PC-3 (cell line): ENCODE measurements around the gene SLC38A10. TPM values are rescaled to one million over a fixed set of nuclear protein-coding genes. Genes with fewer than 3 reads are reported as not detected.

ENCODE experiments used
- ATAC-seq: fragments of 200-7000 bp; cut with Tn5 transposase; 2 replicates; pipeline ENCODE4 v1.9.1; 2020; ENCODE audit warnings: mild to moderate bottlenecking, moderate library complexity
- BruUV-seq: library from RNA; stranded (reverse); fragments of 400-500 nt; replicated peaks from 2 replicates; lab custom pipeline; 2021; lab: Mats Ljungman, UMichigan
- CTCF ChIA-PET: fragments of 300-600 bp; sonication (Branson Sonifier 250); formaldehyde crosslinking; loops from one replicate; lab custom pipeline; 2022; ENCODE audit warnings: antibody characterized with exemption; lab: Charles Lee
- POLR2A ChIA-PET: fragments of 300-600 bp; sonication (Branson Sonifier 250); formaldehyde crosslinking; loops from one replicate; lab custom pipeline; 2022; ENCODE audit warnings: antibody characterized with exemption; ENCODE audit not compliant: unreplicated experiment; lab: Charles Lee
- DNase-seq: peaks from one replicate; pipeline ENCODE4 v3.0.0-alpha.2; 2015
- H2AFZ ChIP-seq: fragments of 300-600 bp; sonication (generic); 2 replicates; pipeline ENCODE4 v1.6.0; 2016; ENCODE audit warnings: antibody characterized with exemption, low read length
- H3F3A ChIP-seq: fragments of 300-600 bp; sonication (generic); one replicate; pipeline ENCODE4 v1.6.0; 2017; ENCODE audit warnings: antibody characterized with exemption, low read length, control low read depth, mild to moderate bottlenecking; ENCODE audit not compliant: unreplicated experiment
- H3K27ac ChIP-seq: fragments of 300-600 bp; sonication (generic); 2 replicates; pipeline ENCODE4 v1.5.1; 2016; ENCODE audit warnings: mild to moderate bottlenecking, low read length
- H3K27me3 ChIP-seq: fragments of 300-600 bp; sonication (generic); 2 replicates; pipeline ENCODE4 v1.6.1; 2016; ENCODE audit warnings: low read length, mixed read lengths
- H3K36me3 ChIP-seq: fragments of 300-600 bp; sonication (generic); 2 replicates; pipeline ENCODE4 v1.6.1; 2016; ENCODE audit warnings: low read depth, mixed run types, low read length, mixed read lengths
- H3K4me1 ChIP-seq: fragments of 300-600 bp; sonication (generic); 2 replicates; pipeline ENCODE4 v1.5.1; 2016; ENCODE audit warnings: low read length; ENCODE audit not compliant: insufficient read depth
- H3K4me2 ChIP-seq: fragments of 300-600 bp; sonication (generic); 2 replicates; pipeline ENCODE4 v1.6.0; 2016; ENCODE audit warnings: low read length
- H3K4me3 ChIP-seq: fragments of 300-600 bp; sonication (generic); 2 replicates; pipeline ENCODE4 v1.5.1; 2016; ENCODE audit warnings: mild to moderate bottlenecking, low read length, mixed read lengths
- H3K79me2 ChIP-seq: fragments of 300-600 bp; sonication (generic); 2 replicates; pipeline ENCODE4 v1.6.1; 2017; ENCODE audit warnings: low read length, mixed read lengths
- H3K9ac ChIP-seq: fragments of 300-600 bp; sonication (generic); 2 replicates; pipeline ENCODE4 v1.6.0; 2016; ENCODE audit warnings: mild to moderate bottlenecking, low read length
- H3K9me2 ChIP-seq: fragments of 300-600 bp; sonication (generic); replicated peaks from 2 replicates; pipeline ENCODE4 v1.6.1; 2016; ENCODE audit warnings: mixed run types, low read length, mixed read lengths
- H3K9me3 ChIP-seq: fragments of 300-600 bp; sonication (generic); 2 replicates; pipeline ENCODE4 v1.6.1; 2016; ENCODE audit warnings: low read length, mixed read lengths
- H4K20me1 ChIP-seq: fragments of 300-600 bp; sonication (generic); 2 replicates; pipeline ENCODE4 v1.6.1; 2016; ENCODE audit warnings: low read length, mixed read lengths
- EZH2 ChIP-seq: fragments of 300-600 bp; sonication (generic); IDR thresholded peaks from one replicate; pipeline ENCODE4 v1.6.1; 2017; ENCODE audit warnings: antibody characterized with exemption, mild to moderate bottlenecking, low read length; ENCODE audit not compliant: unreplicated experiment
- EZH2phosphoT487 ChIP-seq: fragments of 300-600 bp; sonication (generic); IDR thresholded peaks from 2 replicates; pipeline ENCODE4 v1.6.1; 2018; ENCODE audit warnings: mild to moderate bottlenecking, antibody characterized with exemption, low read length, borderline replicate concordance
- intact Hi-C: fragments of 100-400 bp; cut with micrococcal nuclease; formaldehyde crosslinking; loops from 2 replicates; pipeline ENCODE4 v1.9.0; 2023
- total RNA-seq: library from RNA; depleted of rRNA; stranded (reverse); fragments of >200 nt; gene quantifications from 2 replicates; pipeline ENCODE4 v1.2.3, GENCODE V29; 2014
- TF ChIP-seq, protein P1 (sequence below): fragments of 300-600 bp; sonication (generic); conservative IDR thresholded peaks from 2 replicates; pipeline ENCODE4 v1.5.1; 2017; ENCODE audit warnings: antibody characterized with exemption, low read depth, mild to moderate bottlenecking, low read length

SLC38A10 gene
- total RNA-seq, 1 experiment from 2014 or later = 77.8 TPM

DNA sequence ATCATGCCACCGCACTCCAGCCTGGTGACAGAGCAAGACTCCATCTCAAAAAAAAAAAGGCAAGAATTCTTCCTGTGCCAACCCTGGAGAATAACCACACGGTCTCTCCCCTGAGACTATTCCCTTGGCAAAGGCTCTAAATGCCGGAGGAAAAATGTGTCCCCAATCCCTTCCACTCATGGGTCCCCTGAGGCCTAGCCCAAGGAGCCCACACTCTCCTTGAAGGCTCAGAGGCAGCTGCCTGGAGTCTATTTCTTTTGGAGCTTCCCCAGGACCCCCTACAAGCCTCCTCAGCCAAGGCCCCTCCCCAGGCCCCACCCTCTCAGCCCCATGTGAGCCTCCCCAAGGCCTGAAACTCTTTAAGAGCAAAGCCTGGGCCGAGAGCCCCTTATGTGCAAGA is 88.9 kb downstream of the SLC38A10 start:
- POLR2A ChIA-PET = no interaction called here

DNA sequence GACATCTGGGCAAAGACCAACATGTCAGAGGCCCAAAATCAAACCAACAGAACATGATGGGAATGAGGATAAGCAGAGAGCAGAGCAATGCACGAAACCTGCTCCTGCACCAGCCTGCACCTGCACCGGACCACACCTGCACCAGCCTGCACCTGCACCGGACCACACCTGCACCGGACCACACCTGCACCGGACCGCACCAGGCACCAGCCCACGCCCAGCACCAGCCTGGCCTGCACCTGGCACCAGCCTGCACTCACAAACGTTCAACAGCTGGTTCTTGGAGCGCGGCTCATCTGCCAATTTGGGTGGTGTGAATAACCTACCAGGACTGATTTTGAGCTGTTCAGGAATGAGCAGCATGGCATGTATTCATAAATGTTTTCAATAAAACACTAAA is 90.5 kb downstream of the SLC38A10 start:
- CTCF ChIA-PET = no interaction called here
- intact Hi-C loops = no loop called here
- TF ChIP-seq, protein P1, sequence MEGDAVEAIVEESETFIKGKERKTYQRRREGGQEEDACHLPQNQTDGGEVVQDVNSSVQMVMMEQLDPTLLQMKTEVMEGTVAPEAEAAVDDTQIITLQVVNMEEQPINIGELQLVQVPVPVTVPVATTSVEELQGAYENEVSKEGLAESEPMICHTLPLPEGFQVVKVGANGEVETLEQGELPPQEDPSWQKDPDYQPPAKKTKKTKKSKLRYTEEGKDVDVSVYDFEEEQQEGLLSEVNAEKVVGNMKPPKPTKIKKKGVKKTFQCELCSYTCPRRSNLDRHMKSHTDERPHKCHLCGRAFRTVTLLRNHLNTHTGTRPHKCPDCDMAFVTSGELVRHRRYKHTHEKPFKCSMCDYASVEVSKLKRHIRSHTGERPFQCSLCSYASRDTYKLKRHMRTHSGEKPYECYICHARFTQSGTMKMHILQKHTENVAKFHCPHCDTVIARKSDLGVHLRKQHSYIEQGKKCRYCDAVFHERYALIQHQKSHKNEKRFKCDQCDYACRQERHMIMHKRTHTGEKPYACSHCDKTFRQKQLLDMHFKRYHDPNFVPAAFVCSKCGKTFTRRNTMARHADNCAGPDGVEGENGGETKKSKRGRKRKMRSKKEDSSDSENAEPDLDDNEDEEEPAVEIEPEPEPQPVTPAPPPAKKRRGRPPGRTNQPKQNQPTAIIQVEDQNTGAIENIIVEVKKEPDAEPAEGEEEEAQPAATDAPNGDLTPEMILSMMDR = no peak
- TF ChIP-seq EZH2phosphoT487 (no peak), EZH2 (no peak)
- Histone ChIP-seq H3K36me3 (no peaks in the 10 kb centered on the region), H3K4me2 (no peak overlapping the region), H3K9me3 (no peaks in the 10 kb centered on the region), H3K27ac (no peak overlapping the region), H3K9ac (no peak overlapping the region), H3K9me2 (no peaks in the 10 kb centered on the region), H3K4me1 (no peaks in the 10 kb centered on the region), H4K20me1 (no peaks in the 10 kb centered on the region), H2AFZ (no peak overlapping the region), H3K79me2 (no peaks in the 10 kb centered on the region), H3K27me3 (no peaks in the 10 kb centered on the region), H3K4me3 (no peak overlapping the region), H3F3A (no peaks in the 10 kb centered on the region)
- DNase-seq (no peak), ATAC-seq (no peak)
- no TSS peak for BruUV-seq
- POLR2A ChIA-PET = no interaction called here

More for the DNA sequence above, 88.9 kb downstream of the SLC38A10 start:
- no peaks in the 10 kb centered on the region for H3K79me2 ChIP-seq
- H3K9me2 ChIP-seq = no peaks in the 10 kb centered on the region
- no peak for DNase-seq
- H3K9ac ChIP-seq = no peak overlapping the region
- H3K27ac ChIP-seq = no peak overlapping the region
- TF ChIP-seq EZH2phosphoT487 (no peak), EZH2 (no peak)
- TF ChIP-seq, protein P1 = no peak
- no peaks in the 10 kb centered on the region for H3K36me3 ChIP-seq
- no peaks in the 10 kb centered on the region for H3K4me1 ChIP-seq
- no peaks in the 10 kb centered on the region for H3K9me3 ChIP-seq
- no peak for ATAC-seq
- no peaks in the 10 kb centered on the region for H3K27me3 ChIP-seq
- H4K20me1 ChIP-seq = no peaks in the 10 kb centered on the region
- intact Hi-C loops = no loop called here
- no peak overlapping the region for H3K4me2 ChIP-seq
- CTCF ChIA-PET = no interaction called here
- no TSS peak for BruUV-seq
- H2AFZ ChIP-seq = no peak overlapping the region
- no peaks in the 10 kb centered on the region for H3F3A ChIP-seq
- H3K4me3 ChIP-seq = no peak overlapping the region

DNA sequence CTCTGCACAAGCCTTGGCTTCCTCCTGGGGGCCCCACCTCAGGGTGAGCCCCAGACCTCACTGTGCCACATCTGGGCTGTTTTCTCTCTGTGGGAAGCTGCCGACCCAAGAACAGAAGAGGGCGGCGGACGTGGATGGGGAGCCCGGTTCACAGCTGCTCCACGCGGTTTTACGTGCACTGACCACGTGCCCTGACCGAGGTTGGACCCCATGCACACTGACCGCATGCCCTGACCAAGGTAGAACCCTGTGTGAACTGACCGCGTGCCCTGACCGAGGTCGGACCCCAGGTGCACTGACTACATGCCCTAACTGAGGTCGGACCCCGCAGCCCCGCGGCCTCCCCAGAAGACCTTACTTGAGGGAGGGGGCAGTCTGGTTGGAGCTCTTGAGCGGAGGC is 92.0 kb downstream of the SLC38A10 start:
- no peaks in the 10 kb centered on the region for H3K4me1 ChIP-seq
- ATAC-seq (no peak), DNase-seq (no peak)
- BruUV-seq = no TSS peak
- H3K4me2 ChIP-seq = no peak overlapping the region
- intact Hi-C loops = no loop called here
- TF ChIP-seq EZH2 (no peak), EZH2phosphoT487 (no peak)
- TF ChIP-seq, protein P1 = no peak
- H3K4me3 ChIP-seq = no peak overlapping the region
- no peak overlapping the region for H3K9ac ChIP-seq
- H3K79me2 ChIP-seq = no peaks in the 10 kb centered on the region
- H2AFZ ChIP-seq = no peak overlapping the region
- no peaks in the 10 kb centered on the region for H3K27me3 ChIP-seq
- ChIA-PET POLR2A (no interaction called here), CTCF (no interaction called here)
- H3K9me3 ChIP-seq = no peaks in the 10 kb centered on the region
- no peaks in the 10 kb centered on the region for H3K36me3 ChIP-seq
- H3K27ac ChIP-seq = no peak overlapping the region
- no peaks in the 10 kb centered on the region for H3F3A ChIP-seq
- H4K20me1 ChIP-seq = no peaks in the 10 kb centered on the region
- H3K9me2 ChIP-seq = no peaks in the 10 kb centered on the region
